Skeletal muscle tissue (tissue), 4 donors: ENCODE results near the gene NFIB. TPM values are rescaled to one million over a fixed set of nuclear protein-coding genes. Genes with fewer than 3 reads are reported as not detected.

ENCODE experiments used
- H3K27ac ChIP-seq: one replicate; pipeline ENCODE4 v1.7.0; 2013; ENCODE audit warnings: mild to moderate bottlenecking, low read depth, low read length, inconsistent platforms
- H3K27me3 ChIP-seq, 3 donors: one replicate each; pipeline ENCODE4 v1.7.0; 2013; ENCODE audit warnings: low read length in 3 of 3; ENCODE audit not compliant: control insufficient read depth in 3 of 3, insufficient read depth in 3 of 3
- H3K36me3 ChIP-seq, 3 donors: one replicate each; pipeline ENCODE4 v1.7.0; 2013; ENCODE audit warnings: low read length in 3 of 3; ENCODE audit not compliant: control insufficient read depth in 3 of 3, insufficient read depth in 3 of 3
- H3K4me1 ChIP-seq, 3 donors: one replicate each; pipeline ENCODE4 v1.7.0; 2013; ENCODE audit warnings: low read length in 3 of 3, mild to moderate bottlenecking in 3 of 3; ENCODE audit not compliant: control insufficient read depth in 3 of 3, insufficient read depth in 3 of 3
- H3K4me3 ChIP-seq, 3 donors: one replicate each; pipeline ENCODE4 v1.7.0; 2013; ENCODE audit warnings: low read length in 3 of 3
- H3K9ac ChIP-seq, 3 donors: one replicate each; pipeline ENCODE4 v1.7.0; 2013; ENCODE audit warnings: low read length in 3 of 3, mild to moderate bottlenecking in 3 of 3, moderate library complexity in 2 of 3, low read depth in 1 of 3
- H3K9me3 ChIP-seq, 3 donors: one replicate each; pipeline ENCODE4 v1.7.0; 2013; ENCODE audit warnings: low read length in 3 of 3; ENCODE audit not compliant: control insufficient read depth in 3 of 3
- total RNA-seq: library from RNA; depleted of rRNA; stranded (reverse); fragments of >200 nt; gene quantifications from one replicate; pipeline ENCODE4 v1.2.3, GENCODE V29; 2014
- donor health status: Osteomylitis.

Gene NFIB
- total RNA-seq, 1 donor from 2014 or later = 95.0 TPM

DNA sequence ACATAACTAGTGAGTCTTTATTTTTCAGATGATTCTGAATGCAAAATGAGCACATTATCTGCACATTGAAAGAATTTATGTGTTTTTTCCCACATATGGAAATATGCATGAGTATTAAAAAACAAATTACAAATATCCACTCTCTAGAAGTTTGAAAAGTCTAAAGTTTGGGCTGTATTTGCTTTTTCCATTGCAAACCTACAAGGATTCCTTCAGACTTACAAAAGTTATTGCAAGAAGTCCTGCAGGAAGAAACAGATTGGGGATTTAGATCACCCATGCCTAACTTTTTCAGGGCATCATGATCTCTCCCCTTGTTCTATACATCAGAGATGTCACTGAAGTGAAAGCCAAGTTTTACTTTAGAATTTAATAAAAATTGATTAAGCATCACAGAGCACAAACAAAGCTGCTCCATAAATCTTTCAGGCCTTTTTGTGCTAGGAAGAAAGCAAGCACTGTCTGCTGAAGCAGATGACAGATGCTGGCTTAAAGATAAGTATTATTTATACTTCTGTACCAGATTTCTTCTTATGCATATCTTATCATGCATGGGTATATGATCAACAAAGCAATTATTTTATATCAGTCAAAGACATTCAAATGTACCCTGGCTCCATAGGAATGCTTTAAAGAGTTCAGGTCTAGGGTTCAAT, 71.7 kb downstream of the NFIB start:
- Histone ChIP-seq H3K4me3 (no peak overlapping the region), H3K9ac (no peak overlapping the region), H3K36me3 (no peaks in the 10 kb centered on the region), H3K4me1 (peaks cover 24 to 36% (median 31%) of the 10 kb centered on the region in 3 donors), H3K9me3 (no peaks in the 10 kb centered on the region), H3K27ac (no peak overlapping the region), H3K27me3 (no peaks in the 10 kb centered on the region)

GRCh38 chr9:14240537-14240936, 73.4 kb downstream of the NFIB start:
- Histone ChIP-seq H3K27me3 (no peaks in the 10 kb centered on the region), H3K9ac (peak overlapping the region in 1 of 3 donors; percentile 0), H3K4me3 (peak overlapping the region in 2 of 3 donors; percentile 1 to 24), H3K27ac (no peak overlapping the region), H3K36me3 (no peaks in the 10 kb centered on the region), H3K4me1 (peaks cover 19 to 30% (median 26%) of the 10 kb centered on the region in 3 donors), H3K9me3 (no peaks in the 10 kb centered on the region)

GRCh38 chr9:14238518-14238917, 75.4 kb downstream of the NFIB start:
- H3K4me3 ChIP-seq = no peak overlapping the region
- no peaks in the 10 kb centered on the region for H3K27me3 ChIP-seq
- H3K36me3 ChIP-seq = no peaks in the 10 kb centered on the region
- no peaks in the 10 kb centered on the region for H3K9me3 ChIP-seq
- peaks cover 16 to 25% (median 22%) of the 10 kb centered on the region in 3 donors for H3K4me1 ChIP-seq
- H3K9ac ChIP-seq = no peak overlapping the region
- no peak overlapping the region for H3K27ac ChIP-seq

- no peaks in the 10 kb centered on the region for H3K27me3 ChIP-seq
- peaks cover 16 to 25% (median 22%) of the 10 kb centered on the region in 3 donors for H3K4me1 ChIP-seq
- no peak overlapping the region for H3K9ac ChIP-seq
- H3K4me3 ChIP-seq = no peak overlapping the region
- peak overlapping the region; percentile 42 for H3K27ac ChIP-seq
- no peaks in the 10 kb centered on the region for H3K9me3 ChIP-seq
- no peaks in the 10 kb centered on the region for H3K36me3 ChIP-seq
Observed at GRCh38 chr9:14238079-14238478, 75.9 kb downstream of the NFIB start.

DNA sequence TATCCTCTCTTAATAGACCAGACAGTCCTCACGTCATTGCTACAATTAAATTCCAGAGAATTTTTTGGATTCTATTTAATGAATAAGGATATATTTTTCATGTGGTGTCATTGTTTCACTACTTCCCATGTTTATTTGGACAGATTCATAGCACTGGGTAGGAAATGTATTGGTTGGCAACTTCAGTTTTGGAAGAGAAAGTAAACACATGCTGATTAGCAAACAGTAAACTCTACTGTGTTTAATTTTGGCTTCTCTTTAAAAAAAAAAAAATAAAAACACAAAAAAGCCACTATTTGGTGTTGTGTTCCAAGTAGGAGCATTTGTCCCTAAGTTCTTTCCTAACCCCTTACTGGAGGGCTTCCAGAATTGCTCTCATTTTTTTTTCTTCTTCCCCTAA, 77.3 kb downstream of the NFIB start:
- Histone ChIP-seq H3K27me3 (no peaks in the 10 kb centered on the region), H3K4me1 (peaks cover 16 to 22% (median 22%) of the 10 kb centered on the region in 3 donors), H3K4me3 (no peak overlapping the region), H3K36me3 (peaks cover 0 to 2% (median 0%) of the 10 kb centered on the region in 3 donors), H3K9ac (no peak overlapping the region), H3K9me3 (no peaks in the 10 kb centered on the region), H3K27ac (peak overlapping the region; percentile 2)

- Histone ChIP-seq H3K9me3 (no peaks in the 10 kb centered on the region), H3K4me1 (peaks cover 0 to 4% (median 0%) of the 10 kb centered on the region in 3 donors), H3K27me3 (no peaks in the 10 kb centered on the region), H3K4me3 (no peak overlapping the region), H3K27ac (no peak overlapping the region), H3K9ac (no peak overlapping the region), H3K36me3 (peaks cover 0 to 2% (median 0%) of the 10 kb centered on the region in 3 donors)
Observed at GRCh38 chr9:14232111-14232510, 81.8 kb downstream of the NFIB start.

DNA sequence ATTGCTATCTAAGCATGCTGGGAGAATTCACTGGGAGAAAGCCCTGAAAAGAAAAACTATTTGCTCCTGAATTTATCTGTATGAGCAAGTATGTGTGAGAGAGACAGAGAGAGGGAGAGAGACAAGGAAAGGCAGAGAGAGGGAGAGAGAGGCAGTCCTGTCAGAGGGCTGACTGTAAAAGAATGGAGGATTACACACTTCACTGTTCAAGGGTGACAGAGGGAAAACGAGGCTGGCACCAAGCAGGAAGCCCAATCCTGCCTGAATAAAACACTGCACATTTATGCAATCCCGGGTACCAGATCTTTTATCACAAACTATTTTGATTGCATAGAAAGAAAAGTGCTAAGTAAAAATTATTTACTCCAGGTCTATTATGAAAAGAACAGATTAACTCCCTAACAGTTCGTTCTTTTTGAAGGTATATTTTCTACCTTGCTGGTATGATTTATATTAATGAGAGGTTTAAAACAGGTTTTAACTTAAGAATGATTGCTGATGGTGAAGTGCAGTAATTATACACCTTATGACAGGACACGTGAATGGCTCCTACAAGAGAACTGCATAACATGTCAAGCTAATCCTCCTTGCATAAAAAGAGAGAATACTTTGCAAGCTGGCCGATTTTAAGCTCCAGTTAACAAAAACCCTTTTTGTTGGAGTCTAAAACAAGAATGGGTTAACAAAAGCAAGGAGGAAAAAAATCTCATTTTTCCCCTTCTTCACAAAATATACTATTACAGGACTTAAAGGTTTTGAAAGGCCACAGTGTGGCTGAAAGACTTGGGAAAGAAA, 82.5 kb downstream of the NFIB start:
- H3K4me3 ChIP-seq = no peak overlapping the region
- H3K27ac ChIP-seq = no peak overlapping the region
- H3K9ac ChIP-seq = no peak overlapping the region
- peaks cover 0 to 2% (median 0%) of the 10 kb centered on the region in 3 donors for H3K4me1 ChIP-seq
- H3K9me3 ChIP-seq = no peaks in the 10 kb centered on the region
- H3K36me3 ChIP-seq = peaks cover 0 to 2% (median 0%) of the 10 kb centered on the region in 3 donors
- no peaks in the 10 kb centered on the region for H3K27me3 ChIP-seq

DNA sequence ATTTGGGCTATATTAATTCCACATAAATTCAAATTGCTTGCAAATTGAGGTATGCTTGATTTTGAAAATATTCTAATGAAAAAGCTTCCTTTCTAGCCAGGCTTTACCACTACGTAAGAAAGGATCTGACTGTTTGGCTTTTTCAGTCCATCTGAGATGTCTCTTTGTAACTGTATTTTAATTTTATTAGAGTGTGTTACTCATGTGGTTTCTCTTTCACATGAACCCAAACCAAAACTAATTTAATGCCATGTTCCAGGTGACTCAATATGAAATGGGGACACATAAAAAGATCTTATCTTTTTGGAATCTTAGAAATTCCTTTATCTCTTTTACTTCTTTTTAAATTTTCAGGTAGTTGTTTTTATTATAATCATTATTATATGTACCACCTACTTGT, 85.3 kb downstream of the NFIB start:
- no peak overlapping the region for H3K9ac ChIP-seq
- no peaks in the 10 kb centered on the region for H3K4me1 ChIP-seq
- H3K9me3 ChIP-seq = no peaks in the 10 kb centered on the region
- H3K36me3 ChIP-seq = peaks cover 0 to 2% (median 0%) of the 10 kb centered on the region in 3 donors
- H3K27me3 ChIP-seq = no peaks in the 10 kb centered on the region
- H3K27ac ChIP-seq = no peak overlapping the region
- H3K4me3 ChIP-seq = no peak overlapping the region

GRCh38 chr9:14226855-14227532, 86.9 kb downstream of the NFIB start:
- peak overlapping the region in 1 of 3 donors; percentile 15 for H3K4me3 ChIP-seq
- H3K27ac ChIP-seq = peak overlapping the region; percentile 23

More at GRCh38 chr9:14226855-14227532, 86.9 kb downstream of the NFIB start:
- Histone ChIP-seq H3K9me3 (no peaks in the 10 kb centered on the region), H3K4me1 (peaks cover 4 to 5% (median 5%) of the 10 kb centered on the region in 3 donors), H3K9ac (no peak overlapping the region), H3K27me3 (no peaks in the 10 kb centered on the region), H3K36me3 (peaks cover 0 to under 1% (median 0%) of the 10 kb centered on the region in 3 donors)
